Activated CD8-positive, alpha-beta memory T cell treated with anti-CD3 and anti-CD28 coated beads for 4 hours (primary cell): ENCODE data around the gene MYO9A.
"Not testable (repeated sequence)": the region's sequence is repeated elsewhere in the genome, so short reads cannot be mapped to it uniquely, and the experiment has no call there.

ENCODE experiments used
- DNase-seq, 2 donors: peaks; one replicate each; pipeline ENCODE4 v3.0.0-alpha.2; 2020; ENCODE audit warnings: low read depth in 2 of 2

MYO9A gene

GRCh38 chr15:72136170-72137051 is 18.5 kb upstream of the MYO9A start:
- no peak for DNase-seq

- DNase-seq: no peak
These were observed 17.8 kb upstream of the MYO9A start for GRCh38 chr15:72135719-72136118.

GRCh38 chr15:72133211-72133610 is 15.3 kb upstream of the MYO9A start:
- DNase-seq: no peak

- DNase-seq: no peak
These were observed 14.0 kb upstream of the MYO9A start for GRCh38 chr15:72131922-72132321.

- DNase-seq: no peak
These were observed 12.3 kb upstream of the MYO9A start for GRCh38 chr15:72130272-72130671.

GRCh38 chr15:72128359-72128758 is 10.4 kb upstream of the MYO9A start:
- no peak for DNase-seq

- no peak for DNase-seq
These were observed 9.9 kb upstream of the MYO9A start for GRCh38 chr15:72127724-72128322.

- no peak for DNase-seq
These were observed 6.3 kb upstream of the MYO9A start for GRCh38 chr15:72124218-72124617.

GRCh38 chr15:72117486-72118016 is 399 bp downstream of the MYO9A start:
- peak; percentile 30 to 33 for DNase-seq

GRCh38 chr15:72116731-72117485 is 1.0 kb downstream of the MYO9A start:
- peak in 1 of 2 donors; percentile 0 for DNase-seq

- DNase-seq: no peak
These were observed 4.5 kb downstream of the MYO9A start for GRCh38 chr15:72113347-72114031.

- no peak for DNase-seq
These were observed 5.1 kb downstream of the MYO9A start for GRCh38 chr15:72112805-72113204.

- no peak for DNase-seq
These were observed 5.8 kb downstream of the MYO9A start for GRCh38 chr15:72112116-72112515.

GRCh38 chr15:72110355-72110754 is 7.6 kb downstream of the MYO9A start:
- DNase-seq: no peak

- no peak for DNase-seq
These were observed 11.9 kb downstream of the MYO9A start for GRCh38 chr15:72106068-72106467.

GRCh38 chr15:72105111-72105510 is 12.8 kb downstream of the MYO9A start:
- no peak for DNase-seq

- DNase-seq: not testable (repeated sequence)
These were observed 17.4 kb downstream of the MYO9A start for GRCh38 chr15:72100551-72100950.

GRCh38 chr15:72099155-72099554 is 18.8 kb downstream of the MYO9A start:
- DNase-seq: no peak

GRCh38 chr15:72098040-72098439 is 19.9 kb downstream of the MYO9A start:
- no peak for DNase-seq

- DNase-seq: no peak
These were observed 21.2 kb downstream of the MYO9A start for GRCh38 chr15:72096796-72097195.

GRCh38 chr15:72092691-72093090 is 25.3 kb downstream of the MYO9A start:
- no peak for DNase-seq

- DNase-seq: no peak
These were observed 25.9 kb downstream of the MYO9A start for GRCh38 chr15:72092006-72092405.
